Mucosa of rectum (tissue), 2 donors: ENCODE measurements around the gene ADGRL1.

ENCODE experiments used
- H3K27ac ChIP-seq, 2 donors: one replicate each; pipeline ENCODE4 v1.7.0; 2013; ENCODE audit warnings: inconsistent platforms in 2 of 2, low read depth in 2 of 2, low read length in 2 of 2
- H3K27me3 ChIP-seq, 2 donors: one replicate each; pipeline ENCODE4 v1.7.0; 2013; ENCODE audit warnings: low read length in 2 of 2; ENCODE audit not compliant: control insufficient read depth in 2 of 2, insufficient read depth in 2 of 2
- H3K36me3 ChIP-seq, 2 donors: one replicate each; pipeline ENCODE4 v1.7.0; 2013; ENCODE audit warnings: low read length in 2 of 2; ENCODE audit not compliant: control insufficient read depth in 2 of 2, insufficient read depth in 2 of 2
- H3K4me1 ChIP-seq, 2 donors: one replicate each; pipeline ENCODE4 v1.7.0; 2013; ENCODE audit warnings: low read length in 2 of 2, mild to moderate bottlenecking in 1 of 2; ENCODE audit not compliant: control insufficient read depth in 2 of 2, insufficient read depth in 2 of 2
- H3K4me3 ChIP-seq, 2 donors: one replicate each; pipeline ENCODE4 v1.7.0; 2013; ENCODE audit warnings: low read length in 2 of 2
- H3K9ac ChIP-seq, 2 donors: one replicate each; pipeline ENCODE4 v1.7.0; 2013; ENCODE audit warnings: low read length in 2 of 2, low read depth in 1 of 2, mild to moderate bottlenecking in 1 of 2
- H3K9me3 ChIP-seq, 2 donors: one replicate each; pipeline ENCODE4 v1.7.0; 2013; ENCODE audit warnings: low read length in 2 of 2; ENCODE audit not compliant: control insufficient read depth in 2 of 2
- donor health status: healthy.
- donor health status: Normal muscosa, but diverticular disease.

The ADGRL1 gene

GRCh38 chr19:14122924-14123323, 83.0 kb downstream of the ADGRL1 start:
- H3K36me3 ChIP-seq: peaks cover 0 to 7% of the 10 kb centered on the region in 2 donors
- peaks cover 10 to 12% of the 10 kb centered on the region in 2 donors for H3K4me1 ChIP-seq
- H3K27ac ChIP-seq: no peak overlapping the region
- H3K4me3 ChIP-seq: no peak overlapping the region
- no peaks in the 10 kb centered on the region for H3K9me3 ChIP-seq
- no peak overlapping the region for H3K9ac ChIP-seq
- H3K27me3 ChIP-seq: no peaks in the 10 kb centered on the region

- no peak overlapping the region for H3K27ac ChIP-seq
- no peak overlapping the region for H3K9ac ChIP-seq
- H3K27me3 ChIP-seq: no peaks in the 10 kb centered on the region
- H3K36me3 ChIP-seq: peaks cover 0 to 3% of the 10 kb centered on the region in 2 donors
- no peak overlapping the region for H3K4me3 ChIP-seq
- peaks cover 18 to 25% of the 10 kb centered on the region in 2 donors for H3K4me1 ChIP-seq
- no peaks in the 10 kb centered on the region for H3K9me3 ChIP-seq
Measured at GRCh38 chr19:14120497-14120780, 85.5 kb downstream of the ADGRL1 start.

DNA sequence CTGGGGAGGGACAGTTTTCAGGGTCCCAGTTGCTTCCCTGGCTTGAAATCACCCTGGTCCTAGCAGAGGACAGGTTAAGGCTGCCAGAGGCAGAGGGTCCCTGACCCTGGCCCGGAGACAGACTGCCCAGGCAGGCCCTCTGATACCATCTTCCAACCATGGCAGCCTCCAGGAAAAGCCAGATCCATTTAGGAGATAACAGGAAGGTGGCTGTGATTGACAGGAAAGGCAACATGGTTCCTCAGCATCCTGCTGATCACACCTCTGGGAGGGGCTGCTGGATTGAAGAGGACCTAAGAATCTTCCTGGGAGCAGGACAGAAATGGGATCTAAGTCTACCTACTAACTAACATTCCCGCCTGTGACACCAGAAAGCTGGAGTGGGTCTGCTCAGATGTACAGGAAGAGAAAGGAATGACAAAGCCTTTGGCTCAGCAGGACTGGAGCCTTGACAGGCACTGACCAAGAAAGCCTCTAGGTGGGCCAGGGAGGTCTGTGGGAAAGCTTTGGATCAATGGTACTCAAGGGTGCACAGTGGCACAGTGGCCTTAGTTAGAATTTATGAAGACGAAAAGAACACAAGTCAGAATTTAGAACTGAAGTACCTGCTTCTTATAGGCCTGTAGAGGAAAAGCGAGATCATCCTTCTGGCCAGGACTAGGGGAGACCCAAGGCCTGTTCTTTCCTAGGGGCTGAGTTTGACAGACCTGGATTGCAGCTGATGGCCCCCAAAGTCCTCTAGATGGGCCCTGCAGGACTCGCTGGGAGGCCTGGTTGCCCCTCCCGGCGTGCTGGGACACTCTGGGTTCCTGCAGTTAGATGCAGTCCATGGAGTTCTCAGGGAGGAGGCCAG, 86.1 kb downstream of the ADGRL1 start:
- Histone ChIP-seq H3K4me3 (no peak overlapping the region), H3K9me3 (no peaks in the 10 kb centered on the region), H3K9ac (no peak overlapping the region), H3K27ac (peak overlapping the region in 1 of 2 donors; percentile 2), H3K27me3 (no peaks in the 10 kb centered on the region), H3K4me1 (peaks cover 18 to 26% of the 10 kb centered on the region in 2 donors), H3K36me3 (peaks cover 0 to 3% of the 10 kb centered on the region in 2 donors)

- Histone ChIP-seq H3K9me3 (no peaks in the 10 kb centered on the region), H3K9ac (peak overlapping the region; percentile 69 to 80), H3K4me3 (peak overlapping the region in 1 of 2 donors; percentile 70), H3K27me3 (no peaks in the 10 kb centered on the region), H3K4me1 (peaks cover 18 to 26% of the 10 kb centered on the region in 2 donors), H3K27ac (peak overlapping the region; percentile 92 to 95), H3K36me3 (no peaks in the 10 kb centered on the region)
Measured at GRCh38 chr19:14119146-14119545, 86.8 kb downstream of the ADGRL1 start.

DNA sequence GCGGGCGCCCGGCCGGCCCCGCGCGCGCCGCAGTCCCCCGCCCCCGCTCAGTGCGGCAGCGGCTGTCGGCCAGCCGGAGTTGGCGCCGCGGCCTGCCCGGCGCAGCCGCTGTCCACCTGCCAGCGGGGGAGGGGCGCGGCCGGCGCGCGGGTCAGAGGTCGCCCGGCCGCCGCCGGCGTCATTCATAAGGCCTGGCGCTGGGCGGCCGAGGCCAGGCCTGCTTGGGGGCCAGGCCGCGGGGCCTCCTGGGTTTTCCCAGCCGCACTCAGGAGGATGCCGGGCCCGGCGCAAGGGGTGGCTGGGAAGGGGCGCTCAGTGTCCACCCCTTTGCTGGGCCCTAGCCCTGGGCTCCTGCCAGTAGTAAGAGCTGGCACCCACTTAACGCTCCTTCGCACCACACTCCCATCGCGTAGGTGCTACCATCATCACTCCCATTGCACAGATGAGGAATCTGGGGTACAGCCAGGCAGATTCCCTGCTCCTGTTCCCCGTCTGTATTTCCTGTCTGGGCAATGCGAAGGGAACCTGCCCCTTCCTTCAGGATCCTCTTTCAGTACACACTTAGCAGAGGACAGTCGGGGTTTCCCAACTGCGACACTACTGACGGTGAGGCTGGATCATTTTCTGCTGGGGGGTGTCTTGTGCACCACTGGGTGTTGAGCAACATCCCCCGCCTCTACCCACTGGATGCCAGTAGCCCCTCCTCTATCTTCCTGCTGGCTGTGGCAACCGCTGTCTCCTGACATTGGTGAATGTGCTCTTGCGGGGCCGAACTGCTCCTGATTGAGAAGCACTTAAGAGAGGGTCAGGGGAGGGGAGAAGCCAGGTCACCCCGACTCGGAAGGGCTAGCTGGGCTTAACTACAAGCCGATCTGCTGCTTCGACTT, 87.6 kb downstream of the ADGRL1 start:
- H3K9me3 ChIP-seq: no peaks in the 10 kb centered on the region
- H3K4me1 ChIP-seq: peaks cover 22 to 31% of the 10 kb centered on the region in 2 donors

GRCh38 chr19:14117668-14118164, 88.3 kb downstream of the ADGRL1 start, which contains the start of gene PRKACA:
Gene PRKACA (minus strand): TSS chr19:14117762. CDS start chr19:14117547, 215 bp downstream.
- Histone ChIP-seq H3K36me3 (no peaks in the 10 kb centered on the region), H3K4me1 (peaks cover 24 to 38% of the 10 kb centered on the region in 2 donors), H3K27me3 (no peaks in the 10 kb centered on the region), H3K27ac (peak within 1 kb of the TSS; percentile 92 to 95), H3K9me3 (no peaks in the 10 kb centered on the region), H3K9ac (peak within 1 kb of the TSS; percentile 69 to 80), H3K4me3 (peak within 1 kb of the TSS; percentile 75 to 77)

More for the DNA sequence above, 87.6 kb downstream of the ADGRL1 start:
- H3K4me3 ChIP-seq: peak overlapping the region; percentile 65 to 70
- peak overlapping the region; percentile 69 to 80 for H3K9ac ChIP-seq
- no peaks in the 10 kb centered on the region for H3K36me3 ChIP-seq
- H3K27me3 ChIP-seq: no peaks in the 10 kb centered on the region
- peak overlapping the region; percentile 92 to 95 for H3K27ac ChIP-seq

- peak overlapping the region; percentile 75 to 77 for H3K4me3 ChIP-seq
- H3K36me3 ChIP-seq: no peaks in the 10 kb centered on the region
- H3K27ac ChIP-seq: peak overlapping the region in 1 of 2 donors; percentile 13
- peaks cover 29 to 39% of the 10 kb centered on the region in 2 donors for H3K4me1 ChIP-seq
- peak overlapping the region; percentile 56 to 77 for H3K9ac ChIP-seq
- H3K27me3 ChIP-seq: no peaks in the 10 kb centered on the region
- H3K9me3 ChIP-seq: no peaks in the 10 kb centered on the region
Measured at GRCh38 chr19:14116918-14117578, 88.9 kb downstream of the ADGRL1 start.

- H3K9ac ChIP-seq: peak overlapping the region; percentile 56 to 77
- peaks cover 29 to 39% of the 10 kb centered on the region in 2 donors for H3K4me1 ChIP-seq
- no peaks in the 10 kb centered on the region for H3K9me3 ChIP-seq
- no peaks in the 10 kb centered on the region for H3K36me3 ChIP-seq
- H3K4me3 ChIP-seq: peak overlapping the region; percentile 75 to 77
- H3K27ac ChIP-seq: no peak overlapping the region
- no peaks in the 10 kb centered on the region for H3K27me3 ChIP-seq
Measured at GRCh38 chr19:14116525-14116917, 89.4 kb downstream of the ADGRL1 start.

DNA sequence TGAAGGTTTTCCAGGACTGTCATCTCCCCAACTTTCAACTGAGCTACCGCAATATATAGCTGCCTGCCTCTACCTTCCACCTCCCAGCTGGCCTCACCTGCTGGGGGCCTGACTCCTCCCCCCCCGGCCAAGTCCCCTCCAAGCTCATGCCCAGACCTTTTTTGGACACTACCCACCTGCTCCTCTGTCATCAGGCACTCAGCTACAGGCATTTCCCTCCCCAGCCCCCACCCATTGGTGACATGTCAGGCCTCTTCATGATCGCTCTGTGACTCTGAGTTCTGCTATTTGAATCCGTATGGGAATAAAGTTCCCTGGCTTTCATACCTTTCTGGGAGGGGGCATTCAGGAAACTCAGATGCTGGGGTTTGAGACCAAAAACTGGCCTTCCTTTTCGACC, 90.2 kb downstream of the ADGRL1 start:
- H3K36me3 ChIP-seq: no peaks in the 10 kb centered on the region
- H3K4me1 ChIP-seq: peaks cover 29 to 39% of the 10 kb centered on the region in 2 donors
- H3K4me3 ChIP-seq: no peak overlapping the region
- H3K27ac ChIP-seq: no peak overlapping the region
- no peak overlapping the region for H3K9ac ChIP-seq
- no peaks in the 10 kb centered on the region for H3K27me3 ChIP-seq
- H3K9me3 ChIP-seq: no peaks in the 10 kb centered on the region
